Mucosa of rectum (tissue), 2 donors: ENCODE measurements around the gene COL9A2.

Experiments
- H3K27ac ChIP-seq, 2 donors: one replicate each; pipeline ENCODE4 v1.7.0; 2013; ENCODE audit warnings: inconsistent platforms in 2 of 2, low read depth in 2 of 2, low read length in 2 of 2
- H3K27me3 ChIP-seq, 2 donors: one replicate each; pipeline ENCODE4 v1.7.0; 2013; ENCODE audit warnings: low read length in 2 of 2; ENCODE audit not compliant: control insufficient read depth in 2 of 2, insufficient read depth in 2 of 2
- H3K36me3 ChIP-seq, 2 donors: one replicate each; pipeline ENCODE4 v1.7.0; 2013; ENCODE audit warnings: low read length in 2 of 2; ENCODE audit not compliant: control insufficient read depth in 2 of 2, insufficient read depth in 2 of 2
- H3K4me1 ChIP-seq, 2 donors: one replicate each; pipeline ENCODE4 v1.7.0; 2013; ENCODE audit warnings: low read length in 2 of 2, mild to moderate bottlenecking in 1 of 2; ENCODE audit not compliant: control insufficient read depth in 2 of 2, insufficient read depth in 2 of 2
- H3K4me3 ChIP-seq, 2 donors: one replicate each; pipeline ENCODE4 v1.7.0; 2013; ENCODE audit warnings: low read length in 2 of 2
- H3K9ac ChIP-seq, 2 donors: one replicate each; pipeline ENCODE4 v1.7.0; 2013; ENCODE audit warnings: low read length in 2 of 2, low read depth in 1 of 2, mild to moderate bottlenecking in 1 of 2
- H3K9me3 ChIP-seq, 2 donors: one replicate each; pipeline ENCODE4 v1.7.0; 2013; ENCODE audit warnings: low read length in 2 of 2; ENCODE audit not compliant: control insufficient read depth in 2 of 2
- donor health status: healthy.
- donor health status: Normal muscosa, but diverticular disease.

COL9A2 gene

DNA sequence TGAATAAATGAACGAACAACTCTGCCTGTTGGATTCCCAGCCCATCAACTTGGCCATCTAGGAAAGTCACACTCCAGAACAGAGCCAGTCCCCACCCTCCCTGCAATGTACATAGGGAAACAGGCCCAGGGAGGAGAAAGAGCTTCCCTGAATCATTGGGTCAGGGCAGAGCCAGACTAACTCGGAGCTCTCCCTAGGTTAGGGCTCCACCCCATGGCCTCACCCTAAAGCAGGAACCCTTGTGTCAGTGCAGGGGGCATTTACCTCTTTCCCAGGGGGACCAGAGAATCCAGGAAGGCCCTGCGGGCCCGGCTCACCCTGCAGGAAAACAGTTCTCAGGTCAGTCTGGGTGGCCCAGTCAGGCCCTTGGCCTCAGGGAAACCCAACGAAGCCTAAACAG, 11.6 kb downstream of the COL9A2 start:
- no peaks in the 10 kb centered on the region for H3K4me1 ChIP-seq
- no peaks in the 10 kb centered on the region for H3K9me3 ChIP-seq
- no peaks in the 10 kb centered on the region for H3K27me3 ChIP-seq
- no peak overlapping the region for H3K27ac ChIP-seq
- no peak overlapping the region for H3K9ac ChIP-seq
- H3K4me3 ChIP-seq, result no peak overlapping the region
- no peaks in the 10 kb centered on the region for H3K36me3 ChIP-seq

DNA sequence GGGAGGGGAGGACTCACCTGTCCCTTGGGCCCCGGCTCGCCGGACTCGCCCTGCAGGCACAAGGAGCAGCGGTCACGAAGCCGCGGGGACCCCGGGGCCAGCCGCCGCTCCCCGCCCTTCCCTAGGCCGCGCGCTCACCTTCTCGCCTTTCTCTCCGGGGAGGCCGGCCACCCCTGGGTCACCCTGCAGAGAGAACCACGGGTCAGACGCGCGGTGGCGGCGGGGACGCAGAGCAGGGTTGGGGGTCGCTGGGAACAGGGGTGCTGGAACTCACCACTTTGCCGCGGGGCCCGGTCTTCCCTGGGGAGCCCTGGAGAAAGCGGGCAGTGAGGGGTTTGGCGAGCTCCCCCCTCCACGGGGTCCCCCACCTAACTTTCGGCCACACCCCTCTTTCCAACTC, 13.3 kb downstream of the COL9A2 start:
- no peaks in the 10 kb centered on the region for H3K4me1 ChIP-seq

DNA sequence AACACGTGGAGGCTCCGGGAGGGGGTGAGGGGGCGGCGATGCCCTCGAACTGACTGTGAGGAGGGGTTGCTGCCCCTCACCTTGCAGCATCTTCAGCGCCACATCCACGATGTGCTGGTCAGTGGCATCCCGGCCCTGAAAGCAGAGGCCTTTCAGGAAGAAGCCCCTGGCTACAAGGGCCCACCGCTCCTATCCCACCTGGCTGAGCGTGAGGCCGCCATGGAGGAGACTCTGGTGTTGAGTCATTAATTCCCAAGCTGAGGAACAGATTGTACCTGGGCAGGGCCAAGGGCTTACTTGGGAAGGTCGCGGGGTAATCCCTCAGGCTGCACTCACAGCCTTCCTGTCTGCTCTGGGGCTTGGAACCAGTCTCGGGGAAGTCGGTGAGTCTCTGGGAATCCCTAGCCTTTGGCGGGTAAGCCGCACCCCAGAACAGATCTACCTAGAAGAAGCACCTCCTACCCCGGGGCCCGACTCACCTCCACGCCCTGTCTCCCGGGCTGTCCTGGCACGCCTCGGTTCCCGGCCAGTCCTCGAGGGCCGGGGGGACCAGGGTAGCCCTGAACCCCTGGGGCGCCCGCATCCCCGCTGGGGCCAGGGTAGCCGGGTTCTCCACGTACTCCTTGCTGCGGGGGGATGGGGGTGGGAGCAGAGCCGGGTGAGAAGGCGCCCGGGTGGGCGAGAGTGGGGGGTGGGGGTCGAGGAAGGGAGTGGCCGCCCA, 13.9 kb downstream of the COL9A2 start:
- Histone ChIP-seq H3K36me3 (no peaks in the 10 kb centered on the region), H3K27ac (no peak overlapping the region), H3K27me3 (no peaks in the 10 kb centered on the region), H3K9ac (no peak overlapping the region), H3K9me3 (no peaks in the 10 kb centered on the region), H3K4me1 (no peaks in the 10 kb centered on the region), H3K4me3 (no peak overlapping the region)

More for the DNA sequence above, 13.3 kb downstream of the COL9A2 start:
- no peaks in the 10 kb centered on the region for H3K9me3 ChIP-seq
- no peak overlapping the region for H3K4me3 ChIP-seq
- H3K27ac ChIP-seq, result no peak overlapping the region
- no peak overlapping the region for H3K9ac ChIP-seq
- H3K36me3 ChIP-seq, result no peaks in the 10 kb centered on the region
- H3K27me3 ChIP-seq, result no peaks in the 10 kb centered on the region

DNA sequence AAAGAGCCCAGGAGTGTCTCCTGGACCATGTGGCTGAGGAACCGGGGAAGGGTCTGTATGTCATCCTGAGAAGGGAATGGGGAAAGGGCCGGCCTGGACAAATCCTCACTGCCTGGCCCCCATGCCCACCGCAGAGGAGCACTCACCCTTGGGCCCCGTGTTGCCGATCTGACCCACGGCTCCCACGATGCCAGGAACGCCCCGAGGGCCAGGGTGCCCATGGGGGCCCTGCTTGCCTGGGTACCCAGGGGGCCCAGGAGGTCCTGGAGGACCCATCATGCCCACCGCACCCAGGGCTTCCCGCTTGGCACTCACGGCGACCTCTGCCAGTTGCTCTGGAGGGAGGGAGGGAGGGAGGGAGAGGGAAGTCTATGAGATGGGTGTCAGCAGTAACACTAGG, 14.6 kb downstream of the COL9A2 start:
- no peak overlapping the region for H3K27ac ChIP-seq
- H3K36me3 ChIP-seq, result no peaks in the 10 kb centered on the region
- H3K9ac ChIP-seq, result no peak overlapping the region
- H3K4me3 ChIP-seq, result no peak overlapping the region
- H3K4me1 ChIP-seq, result no peaks in the 10 kb centered on the region
- no peaks in the 10 kb centered on the region for H3K9me3 ChIP-seq
- H3K27me3 ChIP-seq, result no peaks in the 10 kb centered on the region

DNA sequence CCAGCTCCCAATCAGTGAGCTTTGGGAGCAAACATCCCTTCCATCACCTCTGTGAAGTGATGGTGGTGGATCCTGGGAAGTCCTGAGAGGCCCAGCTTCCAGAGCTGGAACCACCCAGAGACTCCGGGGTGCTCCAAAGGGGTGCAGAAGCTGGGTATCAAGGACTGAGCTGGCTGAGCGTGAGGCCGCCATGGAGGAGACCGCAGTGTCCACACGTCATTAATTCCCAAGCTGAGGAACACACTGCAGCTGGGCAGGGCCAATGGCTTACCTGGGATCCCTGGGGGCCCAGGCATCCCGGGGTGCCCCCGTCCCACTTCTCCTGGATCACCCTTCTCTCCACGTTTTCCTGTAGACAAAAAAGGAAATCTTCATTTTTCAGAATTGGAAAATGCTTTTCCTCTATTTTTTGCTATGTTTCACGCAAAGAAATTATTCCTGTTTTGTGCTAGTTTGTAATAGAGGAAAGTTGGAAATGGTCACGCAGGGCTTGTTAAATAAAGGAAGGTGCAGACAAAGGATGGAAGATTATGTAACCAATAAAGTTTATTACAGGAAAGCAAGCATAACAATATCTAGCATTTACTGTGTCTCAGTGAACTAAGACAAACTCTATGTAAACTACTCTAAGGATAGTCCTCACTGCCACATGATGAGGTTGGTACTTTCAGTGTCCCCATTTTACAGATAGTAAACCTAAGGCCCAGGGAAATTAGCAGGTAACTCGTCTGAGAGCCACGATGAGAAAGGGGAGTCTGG, 15.4 kb downstream of the COL9A2 start:
- H3K36me3 ChIP-seq, result no peaks in the 10 kb centered on the region
- H3K4me1 ChIP-seq, result no peaks in the 10 kb centered on the region
- no peaks in the 10 kb centered on the region for H3K27me3 ChIP-seq
- H3K9me3 ChIP-seq, result no peaks in the 10 kb centered on the region
- H3K9ac ChIP-seq, result no peak overlapping the region
- H3K27ac ChIP-seq, result no peak overlapping the region
- no peak overlapping the region for H3K4me3 ChIP-seq

DNA sequence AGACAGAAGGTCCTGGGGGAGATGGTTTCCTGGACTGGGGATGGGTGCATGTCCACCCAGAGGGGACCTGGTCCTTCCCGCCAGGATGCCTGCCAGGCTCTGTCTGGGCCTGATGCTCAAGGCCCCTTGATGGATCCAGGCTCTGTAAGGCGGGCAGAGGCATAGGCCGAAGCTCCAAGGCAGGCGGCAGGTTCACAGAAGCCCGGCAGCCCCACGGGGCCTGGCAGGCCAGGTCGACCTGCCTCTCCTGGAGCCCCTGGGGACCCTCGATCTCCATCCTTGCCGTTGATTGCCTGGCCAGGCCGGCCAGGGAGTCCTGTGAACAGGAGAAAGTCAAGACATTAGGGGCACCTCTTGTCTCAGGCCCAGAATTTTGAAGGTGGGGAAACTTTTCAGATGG, 16.0 kb downstream of the COL9A2 start:
- H3K4me1 ChIP-seq, result no peaks in the 10 kb centered on the region
- no peaks in the 10 kb centered on the region for H3K27me3 ChIP-seq
- no peak overlapping the region for H3K4me3 ChIP-seq
- no peaks in the 10 kb centered on the region for H3K9me3 ChIP-seq
- no peaks in the 10 kb centered on the region for H3K36me3 ChIP-seq
- no peak overlapping the region for H3K27ac ChIP-seq
- no peak overlapping the region for H3K9ac ChIP-seq

DNA sequence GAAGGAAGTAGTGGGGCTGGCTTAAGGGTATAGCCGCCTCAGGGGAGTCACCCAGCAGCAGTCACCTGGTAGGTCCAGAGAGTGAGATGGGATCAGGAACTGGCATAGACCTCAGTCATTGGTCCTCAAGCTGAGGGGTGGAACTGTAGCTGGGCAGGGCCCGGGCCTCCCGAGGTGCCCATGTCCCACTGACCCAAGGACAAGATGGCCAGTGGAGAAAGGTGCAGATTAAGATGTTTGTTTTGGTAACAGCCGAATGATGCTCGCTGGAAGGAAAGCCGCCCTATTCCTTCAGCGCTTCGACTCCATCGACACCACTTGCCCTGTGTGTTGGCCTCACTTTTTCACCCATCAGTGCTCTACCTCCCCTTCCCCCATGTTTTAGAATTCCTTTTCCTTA, 16.4 kb downstream of the COL9A2 start:
- Histone ChIP-seq H3K9ac (no peak overlapping the region), H3K9me3 (no peaks in the 10 kb centered on the region), H3K36me3 (no peaks in the 10 kb centered on the region), H3K4me1 (no peaks in the 10 kb centered on the region), H3K27ac (no peak overlapping the region), H3K27me3 (no peaks in the 10 kb centered on the region), H3K4me3 (no peak overlapping the region)

DNA sequence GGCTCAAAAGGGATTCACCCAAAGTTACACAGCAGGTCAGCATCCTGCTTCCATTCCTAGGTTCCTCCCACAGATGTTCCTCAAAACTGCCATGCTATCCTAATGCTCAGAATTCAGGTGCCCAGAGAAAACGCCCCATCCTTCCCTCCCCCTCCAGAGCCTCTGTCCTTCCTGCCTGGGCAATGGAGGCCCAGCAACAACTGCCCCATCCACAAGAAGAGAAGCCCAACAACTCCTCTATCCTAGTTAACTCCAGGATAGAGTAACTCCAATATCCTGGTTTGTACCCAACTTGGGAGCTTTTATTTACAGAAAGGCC, 16.9 kb downstream of the COL9A2 start:
- Histone ChIP-seq H3K27me3 (no peaks in the 10 kb centered on the region), H3K9ac (no peak overlapping the region), H3K9me3 (no peaks in the 10 kb centered on the region), H3K36me3 (no peaks in the 10 kb centered on the region), H3K27ac (no peak overlapping the region), H3K4me1 (no peaks in the 10 kb centered on the region), H3K4me3 (no peak overlapping the region)

DNA sequence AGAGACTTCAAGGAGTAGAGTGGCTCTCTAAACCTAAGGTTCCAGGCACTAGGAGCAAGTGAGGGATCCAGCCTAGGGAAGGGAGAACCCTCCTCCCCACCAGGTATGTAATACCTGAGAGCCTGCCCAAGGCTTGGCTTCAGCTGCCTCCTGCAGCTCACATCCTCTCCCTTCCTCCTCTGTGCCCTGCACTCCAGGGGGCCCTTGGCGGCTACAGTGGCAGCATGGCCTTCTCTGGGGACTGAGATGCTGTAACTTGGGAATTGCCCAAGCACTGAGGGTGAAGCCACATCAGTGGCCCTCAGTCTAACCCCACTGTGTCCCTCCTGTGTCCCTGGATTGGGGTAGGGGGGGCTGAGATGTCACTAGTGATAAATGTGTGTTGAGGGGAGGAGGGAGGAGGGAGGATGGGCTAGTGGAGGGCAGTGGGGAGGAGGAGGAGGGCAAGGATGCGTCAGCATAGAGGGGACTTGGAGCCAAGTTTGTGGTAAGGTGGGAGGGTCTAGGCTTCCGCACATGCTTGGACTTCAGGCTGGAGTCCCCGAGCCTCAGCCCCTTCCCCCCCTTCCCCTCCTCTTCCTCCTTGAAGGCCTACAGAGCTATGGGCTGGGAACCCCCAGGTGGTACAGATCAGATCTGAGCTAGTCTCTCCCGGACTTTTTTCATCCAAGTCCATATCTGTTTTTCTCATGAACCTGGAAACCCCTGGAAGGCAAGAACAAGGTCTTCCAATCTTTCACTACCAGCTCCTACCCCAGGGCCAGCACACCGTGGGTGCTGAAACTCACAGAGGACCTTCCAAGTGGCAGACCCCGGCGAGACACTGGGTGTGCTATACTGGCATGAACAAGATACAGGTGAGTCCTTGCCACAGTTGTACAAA, 17.5 kb downstream of the COL9A2 start:
- Histone ChIP-seq H3K4me1 (no peaks in the 10 kb centered on the region), H3K4me3 (no peak overlapping the region), H3K27ac (no peak overlapping the region), H3K9ac (no peak overlapping the region), H3K27me3 (no peaks in the 10 kb centered on the region), H3K9me3 (no peaks in the 10 kb centered on the region), H3K36me3 (peaks cover 0 to under 1% of the 10 kb centered on the region in 2 donors)

DNA sequence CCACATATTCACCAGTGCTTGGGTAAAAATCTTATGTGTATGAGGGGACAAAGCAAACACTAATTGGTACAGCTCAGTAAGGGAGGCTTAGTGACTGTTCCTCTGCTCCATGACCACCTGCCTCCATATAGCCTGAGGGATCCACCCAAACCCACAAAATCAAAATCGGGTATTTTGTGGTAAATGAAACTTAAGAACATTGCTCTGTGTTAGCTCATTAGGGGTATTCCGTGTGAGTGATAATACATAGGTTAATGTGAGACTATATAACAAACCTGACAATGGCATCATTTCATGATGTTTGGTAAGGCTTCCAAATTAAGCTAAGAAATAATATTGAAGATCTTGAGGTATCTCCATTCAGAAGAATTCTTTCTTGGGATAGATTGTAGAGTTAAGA, 25.8 kb downstream of the COL9A2 start:
- H3K36me3 ChIP-seq, result peaks cover 29 to 40% of the 10 kb centered on the region in 2 donors
- no peak overlapping the region for H3K27ac ChIP-seq
- no peaks in the 10 kb centered on the region for H3K27me3 ChIP-seq
- no peak overlapping the region for H3K4me3 ChIP-seq
- H3K9me3 ChIP-seq, result no peaks in the 10 kb centered on the region
- H3K9ac ChIP-seq, result no peak overlapping the region
- H3K4me1 ChIP-seq, result no peaks in the 10 kb centered on the region
